Measurements from ENCODE around the gene FA2H.
A peak's percentile ranks its signal among the peaks of the same experiment; 100 is the strongest.
"Not testable (repeated sequence)": the region's sequence is repeated elsewhere in the genome, so short reads cannot be mapped to it uniquely, and the experiment has no call there.

FA2H gene

DNA sequence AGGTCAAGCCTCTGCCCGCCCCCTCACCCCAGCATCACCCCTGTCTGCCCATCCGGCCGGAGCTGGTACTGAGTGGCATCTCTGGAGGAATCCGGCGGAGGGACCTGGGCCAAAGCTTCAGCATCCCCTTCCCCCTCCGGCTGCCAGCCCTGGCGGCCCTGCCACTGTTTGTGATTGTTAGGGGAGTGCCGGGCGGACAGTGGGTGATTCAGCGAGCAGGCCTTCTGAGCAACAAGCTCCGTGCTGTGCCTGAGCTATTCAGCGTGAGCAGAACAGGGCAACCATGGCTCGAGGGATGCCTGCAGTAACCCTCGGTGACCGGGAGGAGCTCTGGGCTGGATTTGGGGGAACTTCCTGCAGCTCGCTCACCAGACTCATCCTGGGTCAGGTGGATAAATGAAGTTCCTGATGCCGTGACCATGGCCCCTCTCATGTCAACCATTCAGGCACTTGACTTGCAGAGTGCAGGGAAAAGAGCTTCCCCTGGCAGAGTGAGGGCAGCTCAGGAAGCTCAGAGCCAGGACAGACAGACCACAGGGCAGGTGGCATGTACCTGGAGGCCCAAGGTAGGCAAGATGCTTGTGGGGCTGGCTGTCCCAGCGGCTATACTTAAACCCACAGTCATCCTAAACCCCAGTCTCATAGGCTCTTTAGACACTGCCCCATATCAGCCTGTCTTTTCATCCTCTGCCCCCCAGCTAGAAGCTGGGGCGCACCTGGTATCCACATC, 49.6 kb downstream of the FA2H start:
- no peak for DNase-seq (ENCODE audit: low read depth in 2 of 2)

DNA sequence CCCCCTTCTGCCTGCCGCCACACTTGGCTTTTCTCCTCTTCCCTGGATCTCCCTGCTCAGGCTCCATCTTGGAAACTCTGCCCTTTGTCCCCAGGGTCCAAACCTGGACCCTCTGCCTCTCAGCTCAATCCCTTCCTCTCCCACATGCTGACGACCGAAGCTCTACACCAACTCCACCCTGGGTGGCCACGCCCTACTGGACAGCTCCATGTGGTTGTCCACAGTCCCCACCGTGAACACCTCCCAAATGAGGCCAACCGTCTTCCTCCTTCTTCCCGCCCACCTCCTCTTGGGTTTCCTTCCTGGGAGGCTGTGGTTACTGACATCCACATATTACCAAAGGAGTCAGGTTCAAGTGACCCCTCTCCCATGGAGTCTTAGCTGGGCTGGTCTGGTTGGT, 51.4 kb downstream of the FA2H start:
- DNase-seq (ENCODE audit: low read depth in 2 of 2), result no peak

- DNase-seq (ENCODE audit: low read depth in 2 of 2), result not testable (repeated sequence)
Measured at GRCh38 chr16:74722156-74722555, 52.5 kb downstream of the FA2H start.

- DNase-seq (ENCODE audit: low read depth in 2 of 2), result no peak
Measured at GRCh38 chr16:74721716-74722115, 52.9 kb downstream of the FA2H start.

DNA sequence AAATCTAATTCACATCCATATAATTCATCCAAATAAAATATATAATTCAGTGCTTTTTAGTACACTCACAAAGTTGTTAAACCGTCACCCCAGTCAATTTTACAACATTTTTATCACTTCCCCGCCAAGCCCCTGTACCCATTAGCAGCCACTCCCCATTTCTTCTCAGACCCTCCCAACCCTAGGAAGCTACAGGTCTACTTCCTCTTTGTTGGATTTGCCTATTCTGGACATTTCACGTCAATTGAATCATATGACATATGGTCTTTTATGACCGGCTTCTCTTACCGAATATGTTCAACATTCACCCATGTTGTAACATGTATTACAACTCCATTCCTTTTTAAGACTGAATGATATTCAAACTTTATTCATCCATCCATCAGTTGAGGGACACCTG, 54.0 kb downstream of the FA2H start:
- DNase-seq (ENCODE audit: low read depth in 2 of 2), result no peak

DNA sequence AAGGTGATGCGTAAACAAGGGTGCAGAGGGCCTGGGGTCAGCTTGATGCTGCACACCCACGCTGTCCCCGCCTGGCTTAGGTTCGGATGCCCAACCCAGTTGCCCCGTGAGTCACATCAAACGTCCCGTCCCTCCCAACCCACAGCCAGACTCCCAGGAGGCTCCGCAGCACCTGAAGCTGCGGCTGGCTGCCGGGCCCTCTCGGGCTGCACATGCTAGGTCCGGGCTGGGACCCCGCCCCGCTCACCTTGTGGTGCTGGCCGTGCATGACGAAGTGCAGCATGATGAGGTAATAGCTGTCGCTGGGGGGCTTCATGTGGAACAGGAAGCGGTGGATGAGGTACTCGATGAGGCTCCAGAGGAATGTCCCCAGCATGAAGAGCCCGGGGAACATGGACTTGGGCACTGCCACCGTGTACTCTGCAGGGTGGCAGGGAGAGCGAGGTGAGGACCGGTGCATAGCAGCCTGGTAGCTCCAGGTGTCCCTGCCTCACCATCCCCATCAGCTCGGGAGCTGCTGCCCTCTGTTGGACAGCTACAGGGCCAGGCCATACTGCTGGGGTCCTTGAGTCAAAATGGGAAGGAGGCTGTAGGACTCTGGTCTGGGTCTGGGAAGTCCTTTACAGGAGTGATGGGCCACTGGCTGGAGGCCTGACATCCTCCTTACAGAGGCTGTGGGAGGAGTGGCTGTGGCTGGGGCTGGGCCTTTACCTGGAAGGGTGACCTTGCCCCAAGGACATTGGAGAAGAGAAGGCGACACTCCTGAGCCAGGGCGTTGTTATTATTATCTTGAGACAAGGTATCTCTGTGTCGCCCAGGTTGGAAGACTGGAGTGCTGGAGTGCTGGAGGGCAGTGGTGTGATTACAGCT, 55.6 kb downstream of the FA2H start:
- no peak for DNase-seq (ENCODE audit: low read depth in 2 of 2)

DNA sequence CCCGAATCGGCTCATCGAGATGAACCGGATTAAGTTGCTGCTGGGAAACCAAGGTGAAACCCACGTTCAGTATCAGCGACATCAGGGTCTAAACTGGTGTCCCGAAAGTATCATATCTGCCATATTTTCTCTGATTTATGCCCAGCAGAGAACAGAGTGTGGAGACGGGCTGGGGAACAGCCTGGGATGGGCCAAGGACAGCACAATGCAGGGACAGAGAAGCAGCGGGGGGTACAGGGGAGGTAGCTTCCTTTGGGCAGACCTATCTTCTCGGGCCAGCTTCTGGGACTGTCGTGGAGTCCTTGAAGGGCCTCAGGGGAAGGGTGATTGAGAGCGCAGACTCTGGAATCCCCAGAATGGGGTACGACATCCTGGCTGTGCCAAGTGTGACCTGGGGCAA, 56.5 kb downstream of the FA2H start:
- no peak for DNase-seq (ENCODE audit: low read depth in 2 of 2)

DNA sequence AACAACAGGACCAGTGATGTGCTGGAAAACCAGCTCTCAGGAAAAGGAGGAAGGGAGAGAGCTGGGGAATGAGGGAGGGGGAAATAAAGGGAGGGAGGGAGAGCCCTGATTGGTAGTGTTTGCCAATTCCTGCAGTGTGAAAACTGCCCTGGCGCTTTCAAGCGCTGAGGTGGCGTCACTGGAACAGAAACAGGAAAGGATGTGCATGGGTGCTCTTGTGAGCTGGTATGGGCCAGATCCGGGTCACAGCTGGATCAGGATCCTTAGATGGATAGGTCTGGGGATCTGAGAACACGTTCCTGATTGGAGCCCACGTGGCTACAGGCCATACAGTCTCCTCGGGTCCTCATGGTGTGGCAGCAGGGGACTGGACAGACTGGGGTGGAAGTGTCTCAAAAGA, 57.3 kb downstream of the FA2H start:
- DNase-seq (ENCODE audit: low read depth in 2 of 2), result no peak

DNA sequence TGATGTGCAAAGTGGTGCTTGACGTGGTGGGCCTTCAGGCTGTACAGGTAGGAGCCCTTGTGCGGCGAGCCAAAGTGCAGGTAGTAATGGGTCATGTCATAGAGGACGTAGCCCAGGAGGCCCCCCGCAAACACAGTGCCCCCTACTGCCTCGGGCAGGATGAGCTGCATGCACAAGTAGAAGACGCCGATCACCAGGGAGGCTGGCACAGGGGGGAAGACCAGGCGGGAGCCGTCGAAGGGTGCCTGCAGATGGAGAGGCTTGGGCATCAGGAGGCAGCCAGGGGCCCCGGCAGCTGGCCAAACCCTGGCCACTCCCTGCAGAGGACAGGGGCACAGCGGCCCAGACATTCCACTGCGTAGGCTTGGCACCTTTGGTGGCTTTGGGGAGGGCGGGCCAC, 58.3 kb downstream of the FA2H start:
- DNase-seq (ENCODE audit: low read depth in 2 of 2), result no peak

- DNase-seq (ENCODE audit: low read depth in 2 of 2), result no peak
Measured at GRCh38 chr16:74713876-74714275, 60.7 kb downstream of the FA2H start.

DNA sequence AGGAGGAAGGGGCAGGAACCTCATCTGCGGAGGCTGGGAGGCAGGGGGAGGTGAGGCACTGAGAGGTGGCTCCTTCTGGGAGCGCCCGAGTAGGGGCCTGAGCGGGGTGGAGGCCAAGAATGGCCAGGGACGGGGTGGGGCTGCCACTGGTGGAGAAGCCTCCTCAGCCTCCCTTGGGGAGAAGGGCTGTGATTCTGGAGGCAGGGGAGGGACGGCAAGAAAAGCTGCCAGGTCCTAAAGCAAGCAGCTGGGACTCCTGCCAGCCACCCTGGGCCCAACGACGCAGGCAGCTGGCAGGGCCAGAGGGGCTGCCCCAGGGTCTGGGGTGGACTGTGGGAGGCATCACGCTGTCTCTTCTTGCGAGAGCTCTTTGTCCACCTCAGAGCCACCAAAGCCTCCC, 61.3 kb downstream of the FA2H start:
- DNase-seq (ENCODE audit: low read depth in 2 of 2), result no peak

DNA sequence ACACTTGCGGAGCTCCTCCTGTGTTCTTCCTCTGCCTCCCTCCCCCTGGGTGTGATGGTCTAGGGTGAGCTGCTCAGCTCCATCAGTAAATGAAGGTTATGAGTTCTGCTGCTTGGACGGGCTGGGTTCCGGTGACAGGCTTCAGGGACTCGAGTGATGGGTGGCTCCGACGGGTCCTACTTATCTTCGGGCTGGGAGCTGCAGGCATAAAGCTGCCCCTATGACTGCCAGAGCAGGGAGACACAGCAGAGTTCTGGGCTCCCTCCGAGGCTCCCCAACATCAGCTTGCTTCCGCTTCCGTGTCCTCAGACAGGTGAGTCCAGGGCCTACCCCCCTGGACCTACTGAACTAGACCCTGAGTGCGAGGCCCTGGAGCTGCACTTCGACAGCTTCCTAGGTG, 62.7 kb downstream of the FA2H start:
- no peak for DNase-seq (ENCODE audit: low read depth in 2 of 2)

- no peak for DNase-seq (ENCODE audit: low read depth in 2 of 2)
Measured at GRCh38 chr16:74710401-74710800, 64.2 kb downstream of the FA2H start.

DNA sequence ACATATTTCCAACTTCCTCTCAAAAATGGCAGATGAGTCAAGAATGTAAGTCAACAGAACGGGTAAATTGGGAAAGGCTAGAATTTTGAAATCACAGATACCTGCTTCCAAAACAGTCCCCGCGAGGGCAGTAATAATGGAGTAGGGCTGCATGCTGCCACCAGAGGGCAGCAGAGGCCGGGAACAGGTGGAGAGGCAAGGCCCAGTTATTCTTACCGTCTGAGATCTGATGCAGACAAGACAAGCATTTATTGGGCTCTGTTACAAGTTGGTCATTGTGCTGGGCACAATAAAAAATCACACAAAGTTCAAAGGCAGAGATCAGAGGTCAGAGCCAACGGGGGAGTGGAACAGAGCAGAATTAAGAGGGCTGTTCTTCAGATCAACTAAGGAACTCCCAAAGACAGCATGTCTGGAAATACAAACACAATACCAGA, 65.2 kb downstream of the FA2H start:
- peak; percentile 58 to 67 for DNase-seq (ENCODE audit: low read depth in 2 of 2)

DNA sequence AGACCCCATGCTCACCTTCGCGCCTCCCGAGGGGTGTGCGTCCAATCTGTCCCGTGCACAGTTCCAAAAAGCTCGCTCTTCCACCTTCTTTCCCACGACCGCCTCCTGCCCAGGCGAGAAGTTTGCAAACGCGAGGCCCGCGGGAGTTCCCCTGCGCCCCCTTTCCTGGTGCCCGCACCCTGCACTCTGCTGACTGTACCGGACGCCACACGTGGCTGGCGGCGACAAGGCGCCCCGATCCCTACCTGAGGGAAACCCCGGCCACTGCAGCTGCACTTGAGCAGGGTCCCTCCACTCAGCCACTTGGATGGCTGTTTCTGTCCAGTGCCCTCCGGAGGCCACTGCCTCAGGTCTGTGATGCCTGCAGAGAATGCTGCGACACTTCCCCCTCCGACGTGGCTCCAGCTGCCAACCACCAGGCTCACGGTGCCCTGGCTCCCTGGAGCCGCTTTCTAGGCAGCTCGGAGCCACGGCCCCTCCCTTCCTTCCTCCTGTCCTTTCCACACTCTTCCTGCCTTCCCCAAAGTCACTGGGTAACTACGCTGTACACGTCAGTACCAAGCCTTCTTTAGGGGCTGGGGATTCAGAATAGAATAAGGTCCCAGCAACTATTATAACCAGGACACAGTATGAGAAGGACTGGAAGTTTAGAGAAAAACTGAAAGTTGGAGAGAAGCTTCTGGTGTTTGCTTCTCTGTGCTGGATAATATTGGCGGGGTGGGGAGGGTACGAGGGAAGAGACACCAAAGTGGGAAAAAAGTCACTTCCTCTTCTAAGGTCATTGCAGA, 74.0 kb downstream of the FA2H start, which contains the start of gene MLKL:
MLKL (minus strand) TSS at position 425 of the 788 bp plus-strand sequence. CDS start 5,105 bp downstream, outside the sequence.
- DNase-seq (ENCODE audit: low read depth in 2 of 2), result peak; percentile 17 to 37

GRCh38 chr16:74700116-74700437, 74.5 kb downstream of the FA2H start:
- peak in 1 of 2 donors; percentile 4 for DNase-seq (ENCODE audit: low read depth in 2 of 2)

- no peak for DNase-seq (ENCODE audit: low read depth in 2 of 2)
Measured at GRCh38 chr16:74699666-74700065, 75.0 kb downstream of the FA2H start.

GRCh38 chr16:74698222-74698621, 76.4 kb downstream of the FA2H start:
- no peak for DNase-seq (ENCODE audit: low read depth in 2 of 2)

GRCh38 chr16:74695450-74696422, 78.9 kb downstream of the FA2H start:
- DNase-seq (ENCODE audit: low read depth in 2 of 2), result peak; percentile 15 to 23

GRCh38 chr16:74691093-74691855, 83.3 kb downstream of the FA2H start:
- DNase-seq (ENCODE audit: low read depth in 2 of 2), result no peak
